Epithelial cell of proximal tubule (primary cell): ENCODE results near the gene METAP2. TPM values are rescaled to one million over a fixed set of nuclear protein-coding genes. Genes with fewer than 3 reads are reported as not detected.
"Not testable (repeated sequence)": the region's sequence is repeated elsewhere in the genome, so short reads cannot be mapped to it uniquely, and the experiment has no call there.

Experiments used
- DNase-seq: peaks from one replicate; pipeline ENCODE4 v3.0.0-alpha.2; 2011; ENCODE audit warnings: low read depth
- H3K4me3 ChIP-seq: 2 replicates; pipeline ENCODE4 v1.5.1; 2011; ENCODE audit warnings: low read depth, mild to moderate bottlenecking, low read length
- CTCF ChIP-seq: conservative IDR thresholded peaks from 2 replicates; pipeline ENCODE4 v1.5.1; 2012; ENCODE audit warnings: low read depth, mild to moderate bottlenecking, low read length
- total RNA-seq: library from RNA; depleted of rRNA; stranded (reverse); fragments of >200 nt; gene quantifications from 2 replicates; pipeline ENCODE4 v1.2.3, GENCODE V29; 2015

The METAP2 gene
- total RNA-seq, 1 donor from 2014 or later, result 82.2 TPM

- TF ChIP-seq CTCF, result no peak
- no peak for DNase-seq
- H3K4me3 ChIP-seq, result no peak overlapping the region
These were observed 8.7 kb upstream of the METAP2 start for GRCh38 chr12:95465275-95465674.

- DNase-seq, result no peak
- H3K4me3 ChIP-seq, result no peak overlapping the region
- TF ChIP-seq CTCF, result no peak
These were observed 3.7 kb upstream of the METAP2 start for GRCh38 chr12:95470300-95470699.

GRCh38 chr12:95473231-95473883 lies 595 bp upstream of the METAP2 start:
- no peak for TF ChIP-seq CTCF
- H3K4me3 ChIP-seq, result peak overlapping the region; percentile 94
- DNase-seq, result peak; percentile 32

- TF ChIP-seq CTCF, result no peak
- peak overlapping the region; percentile 94 for H3K4me3 ChIP-seq
- no peak for DNase-seq
These were observed 657 bp downstream of the METAP2 start for GRCh38 chr12:95474660-95474958.

GRCh38 chr12:95480230-95480629 lies 6.3 kb downstream of the METAP2 start:
- DNase-seq, result no peak
- TF ChIP-seq CTCF, result no peak
- H3K4me3 ChIP-seq, result no peak overlapping the region

- H3K4me3 ChIP-seq, result no peak overlapping the region
- TF ChIP-seq CTCF, result no peak
- no peak for DNase-seq
These were observed 7.1 kb downstream of the METAP2 start for GRCh38 chr12:95481072-95481471.

GRCh38 chr12:95481888-95482287 lies 7.9 kb downstream of the METAP2 start:
- no peak for DNase-seq
- H3K4me3 ChIP-seq, result no peak overlapping the region
- TF ChIP-seq CTCF, result no peak

- DNase-seq, H3K4me3 ChIP-seq: not testable (repeated sequence)
These were observed 8.6 kb downstream of the METAP2 start for GRCh38 chr12:95482564-95482963.
